Fibroblast of the aortic adventitia (primary cell): ENCODE data around the gene PLEKHA4. TPM values are rescaled to one million over a fixed set of nuclear protein-coding genes. Genes with fewer than 3 reads are reported as not detected.

Source experiments
- DNase-seq: peaks from one replicate; pipeline ENCODE4 v3.0.0-alpha.2; 2010; ENCODE audit warnings: low read depth
- H3K4me3 ChIP-seq: 2 replicates; pipeline ENCODE4 v1.5.1; 2011; ENCODE audit warnings: low read depth, mild to moderate bottlenecking, control low read depth, low read length, moderate library complexity
- total RNA-seq: library from RNA; depleted of rRNA; stranded (reverse); fragments of >200 nt; gene quantifications from 2 replicates; pipeline ENCODE4 v1.2.3, GENCODE V29; 2012; ENCODE audit warnings: low replicate concordance
- TF ChIP-seq, protein P1 (sequence below): IDR thresholded peaks from 2 replicates; pipeline ENCODE4 v1.5.1; 2011; ENCODE audit warnings: mild to moderate bottlenecking, low read length, control low read depth, inconsistent platforms; ENCODE audit not compliant: insufficient read depth

The PLEKHA4 gene
- total RNA-seq, 1 donor = 28.9 TPM

- no peak overlapping the region for H3K4me3 ChIP-seq
- TF ChIP-seq, protein P1, sequence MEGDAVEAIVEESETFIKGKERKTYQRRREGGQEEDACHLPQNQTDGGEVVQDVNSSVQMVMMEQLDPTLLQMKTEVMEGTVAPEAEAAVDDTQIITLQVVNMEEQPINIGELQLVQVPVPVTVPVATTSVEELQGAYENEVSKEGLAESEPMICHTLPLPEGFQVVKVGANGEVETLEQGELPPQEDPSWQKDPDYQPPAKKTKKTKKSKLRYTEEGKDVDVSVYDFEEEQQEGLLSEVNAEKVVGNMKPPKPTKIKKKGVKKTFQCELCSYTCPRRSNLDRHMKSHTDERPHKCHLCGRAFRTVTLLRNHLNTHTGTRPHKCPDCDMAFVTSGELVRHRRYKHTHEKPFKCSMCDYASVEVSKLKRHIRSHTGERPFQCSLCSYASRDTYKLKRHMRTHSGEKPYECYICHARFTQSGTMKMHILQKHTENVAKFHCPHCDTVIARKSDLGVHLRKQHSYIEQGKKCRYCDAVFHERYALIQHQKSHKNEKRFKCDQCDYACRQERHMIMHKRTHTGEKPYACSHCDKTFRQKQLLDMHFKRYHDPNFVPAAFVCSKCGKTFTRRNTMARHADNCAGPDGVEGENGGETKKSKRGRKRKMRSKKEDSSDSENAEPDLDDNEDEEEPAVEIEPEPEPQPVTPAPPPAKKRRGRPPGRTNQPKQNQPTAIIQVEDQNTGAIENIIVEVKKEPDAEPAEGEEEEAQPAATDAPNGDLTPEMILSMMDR = no peak
- DNase-seq = no peak
These were observed 46.8 kb downstream of the PLEKHA4 start for GRCh38 chr19:48821633-48822032.

GRCh38 chr19:48819366-48819816 lies 49.0 kb downstream of the PLEKHA4 start:
- peak; percentile 99 for DNase-seq
- H3K4me3 ChIP-seq = no peak overlapping the region
- TF ChIP-seq, protein P1 = no peak

DNA sequence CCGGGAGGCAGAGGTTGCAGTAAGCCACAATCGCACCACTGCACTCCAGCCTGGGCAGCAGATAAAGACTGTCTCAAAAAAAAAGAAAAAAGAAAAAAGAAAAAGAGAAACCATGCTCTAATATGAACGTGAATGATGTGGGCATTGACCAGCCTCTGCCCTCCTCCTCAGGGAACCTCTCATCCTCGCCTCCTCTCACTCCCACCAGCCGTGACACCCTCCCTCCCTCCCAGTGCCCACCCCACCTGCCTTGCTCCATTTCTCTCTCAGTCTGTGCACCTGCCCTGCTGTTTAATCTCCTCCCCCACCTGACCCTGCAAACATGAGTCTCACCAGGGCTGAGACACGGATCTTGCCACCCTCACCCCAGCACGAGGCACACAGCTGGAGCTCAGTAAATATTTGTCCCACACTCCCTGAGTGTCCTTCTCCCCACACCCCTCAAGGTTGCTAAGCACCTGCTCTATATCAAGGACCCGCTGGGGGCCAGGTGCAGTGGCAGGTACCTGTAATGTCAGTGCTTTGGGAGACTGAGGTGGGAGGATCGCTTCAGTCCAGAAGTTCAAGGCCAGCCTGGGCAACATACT lies 50.1 kb downstream of the PLEKHA4 start:
- H3K4me3 ChIP-seq = no peak overlapping the region
- TF ChIP-seq, protein P1 = no peak
- DNase-seq = no peak

- no peak for DNase-seq
- H3K4me3 ChIP-seq = no peak overlapping the region
- TF ChIP-seq, protein P1 = no peak
These were observed 50.8 kb downstream of the PLEKHA4 start for GRCh38 chr19:48817585-48818124.

DNA sequence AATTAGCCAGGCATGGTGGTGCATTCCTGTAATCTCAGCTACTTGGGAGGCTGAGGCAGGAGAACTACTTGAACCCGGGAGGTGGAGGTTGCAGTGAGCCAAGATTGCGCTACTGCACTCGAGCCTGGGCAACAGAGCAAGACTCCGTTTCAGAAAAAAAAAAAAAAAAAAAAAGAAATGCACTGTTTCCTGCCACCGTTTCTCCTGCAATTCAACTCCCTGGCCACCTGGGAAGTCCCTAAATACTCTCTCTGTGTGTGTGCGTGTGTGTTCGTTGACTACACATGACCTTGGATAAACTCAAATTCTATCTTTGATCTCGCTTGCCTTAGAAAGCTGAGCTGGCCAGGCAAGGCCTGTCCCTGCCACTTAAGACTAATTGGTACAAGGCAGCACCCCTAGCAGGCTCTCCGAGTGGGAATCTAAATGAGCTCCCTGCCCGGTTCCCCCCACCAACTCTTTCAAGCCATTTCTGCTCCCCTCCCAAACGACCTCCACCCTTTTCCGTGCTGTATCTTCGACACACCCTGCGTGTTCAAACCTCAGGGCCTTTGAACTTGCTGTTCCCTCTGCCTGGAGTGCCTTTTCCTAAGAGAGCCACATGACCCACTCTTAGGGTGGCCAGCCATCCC lies 52.4 kb downstream of the PLEKHA4 start:
- TF ChIP-seq, protein P1 = no peak
- no peak overlapping the region for H3K4me3 ChIP-seq
- DNase-seq = no peak

DNA sequence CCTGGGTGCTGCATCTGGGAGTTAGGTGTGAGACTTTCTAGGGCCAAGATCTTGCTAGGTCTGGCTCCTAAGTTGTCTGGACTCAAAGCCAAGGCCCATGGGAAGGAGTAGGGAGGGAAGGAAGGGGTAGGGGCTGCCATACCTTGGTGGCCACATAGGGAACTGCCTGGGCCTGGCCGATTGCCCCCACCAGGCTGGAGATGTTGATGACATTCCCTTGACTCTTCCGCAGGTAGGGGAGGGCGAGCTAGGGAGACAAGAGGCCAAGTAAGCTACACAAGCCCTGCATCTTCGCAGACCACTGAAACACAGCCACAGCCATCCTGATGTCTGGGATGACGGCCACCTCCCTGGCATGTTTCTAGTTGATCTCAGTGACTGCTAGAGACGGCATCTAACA lies 53.5 kb downstream of the PLEKHA4 start:
- DNase-seq = no peak
- no peak overlapping the region for H3K4me3 ChIP-seq
- TF ChIP-seq, protein P1 = no peak
